PC-3 (cell line): Measurements from ENCODE around the gene EDIL3. TPM values are rescaled to one million over a fixed set of nuclear protein-coding genes. Genes with fewer than 3 reads are reported as not detected.

ENCODE experiments used
- ATAC-seq: fragments of 200-7000 bp; cut with Tn5 transposase; 2 replicates; pipeline ENCODE4 v1.9.1; 2020; ENCODE audit warnings: mild to moderate bottlenecking, moderate library complexity
- BruUV-seq: library from RNA; stranded (reverse); fragments of 400-500 nt; replicated peaks from 2 replicates; lab custom pipeline; 2021; lab: Mats Ljungman, UMichigan
- CTCF ChIA-PET: fragments of 300-600 bp; sonication (Branson Sonifier 250); formaldehyde crosslinking; loops from one replicate; lab custom pipeline; 2022; ENCODE audit warnings: antibody characterized with exemption; lab: Charles Lee
- POLR2A ChIA-PET: fragments of 300-600 bp; sonication (Branson Sonifier 250); formaldehyde crosslinking; loops from one replicate; lab custom pipeline; 2022; ENCODE audit warnings: antibody characterized with exemption; ENCODE audit not compliant: unreplicated experiment; lab: Charles Lee
- DNase-seq: peaks from one replicate; pipeline ENCODE4 v3.0.0-alpha.2; 2015
- H2AFZ ChIP-seq: fragments of 300-600 bp; sonication (generic); 2 replicates; pipeline ENCODE4 v1.6.0; 2016; ENCODE audit warnings: antibody characterized with exemption, low read length
- H3F3A ChIP-seq: fragments of 300-600 bp; sonication (generic); one replicate; pipeline ENCODE4 v1.6.0; 2017; ENCODE audit warnings: antibody characterized with exemption, low read length, control low read depth, mild to moderate bottlenecking; ENCODE audit not compliant: unreplicated experiment
- H3K27ac ChIP-seq: fragments of 300-600 bp; sonication (generic); 2 replicates; pipeline ENCODE4 v1.5.1; 2016; ENCODE audit warnings: mild to moderate bottlenecking, low read length
- H3K27me3 ChIP-seq: fragments of 300-600 bp; sonication (generic); 2 replicates; pipeline ENCODE4 v1.6.1; 2016; ENCODE audit warnings: low read length, mixed read lengths
- H3K36me3 ChIP-seq: fragments of 300-600 bp; sonication (generic); 2 replicates; pipeline ENCODE4 v1.6.1; 2016; ENCODE audit warnings: low read depth, mixed run types, low read length, mixed read lengths
- H3K4me1 ChIP-seq: fragments of 300-600 bp; sonication (generic); 2 replicates; pipeline ENCODE4 v1.5.1; 2016; ENCODE audit warnings: low read length; ENCODE audit not compliant: insufficient read depth
- H3K4me2 ChIP-seq: fragments of 300-600 bp; sonication (generic); 2 replicates; pipeline ENCODE4 v1.6.0; 2016; ENCODE audit warnings: low read length
- H3K4me3 ChIP-seq: fragments of 300-600 bp; sonication (generic); 2 replicates; pipeline ENCODE4 v1.5.1; 2016; ENCODE audit warnings: mild to moderate bottlenecking, low read length, mixed read lengths
- H3K79me2 ChIP-seq: fragments of 300-600 bp; sonication (generic); 2 replicates; pipeline ENCODE4 v1.6.1; 2017; ENCODE audit warnings: low read length, mixed read lengths
- H3K9ac ChIP-seq: fragments of 300-600 bp; sonication (generic); 2 replicates; pipeline ENCODE4 v1.6.0; 2016; ENCODE audit warnings: mild to moderate bottlenecking, low read length
- H3K9me2 ChIP-seq: fragments of 300-600 bp; sonication (generic); replicated peaks from 2 replicates; pipeline ENCODE4 v1.6.1; 2016; ENCODE audit warnings: mixed run types, low read length, mixed read lengths
- H3K9me3 ChIP-seq: fragments of 300-600 bp; sonication (generic); 2 replicates; pipeline ENCODE4 v1.6.1; 2016; ENCODE audit warnings: low read length, mixed read lengths
- H4K20me1 ChIP-seq: fragments of 300-600 bp; sonication (generic); 2 replicates; pipeline ENCODE4 v1.6.1; 2016; ENCODE audit warnings: low read length, mixed read lengths
- EZH2 ChIP-seq: fragments of 300-600 bp; sonication (generic); IDR thresholded peaks from one replicate; pipeline ENCODE4 v1.6.1; 2017; ENCODE audit warnings: antibody characterized with exemption, mild to moderate bottlenecking, low read length; ENCODE audit not compliant: unreplicated experiment
- EZH2phosphoT487 ChIP-seq: fragments of 300-600 bp; sonication (generic); IDR thresholded peaks from 2 replicates; pipeline ENCODE4 v1.6.1; 2018; ENCODE audit warnings: mild to moderate bottlenecking, antibody characterized with exemption, low read length, borderline replicate concordance
- intact Hi-C: fragments of 100-400 bp; cut with micrococcal nuclease; formaldehyde crosslinking; loops from 2 replicates; pipeline ENCODE4 v1.9.0; 2023
- total RNA-seq: library from RNA; depleted of rRNA; stranded (reverse); fragments of >200 nt; gene quantifications from 2 replicates; pipeline ENCODE4 v1.2.3, GENCODE V29; 2014
- TF ChIP-seq, protein P1 (sequence below): fragments of 300-600 bp; sonication (generic); conservative IDR thresholded peaks from 2 replicates; pipeline ENCODE4 v1.5.1; 2017; ENCODE audit warnings: antibody characterized with exemption, low read depth, mild to moderate bottlenecking, low read length

Gene EDIL3
- total RNA-seq, 1 experiment from 2014 or later, result 13.8 TPM

DNA sequence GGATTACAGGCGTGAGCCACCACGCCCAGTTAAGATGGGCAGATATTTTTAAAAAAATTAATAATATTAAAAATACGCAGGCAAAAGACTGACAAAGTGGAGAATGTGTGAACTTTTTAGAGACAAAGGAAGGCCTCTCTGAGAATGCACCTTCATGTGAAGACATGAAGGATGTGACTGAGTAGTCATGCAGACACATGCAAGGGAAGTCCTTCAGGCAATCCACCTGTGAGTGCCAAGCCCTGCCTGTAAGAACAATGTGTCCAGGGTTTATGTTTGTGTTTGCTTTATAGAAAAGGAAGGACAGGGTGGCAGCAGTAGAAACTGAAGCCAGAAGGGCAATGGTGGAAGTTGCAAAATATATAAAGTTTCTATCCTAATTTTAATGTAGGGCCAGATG is 169.2 kb downstream of the EDIL3 start:
- H3K9me3 ChIP-seq, result no peaks in the 10 kb centered on the region
- H3K27ac ChIP-seq, result no peak overlapping the region
- POLR2A ChIA-PET, result no interaction called here
- no TSS peak for BruUV-seq
- no peaks in the 10 kb centered on the region for H3K27me3 ChIP-seq
- no peaks in the 10 kb centered on the region for H3K36me3 ChIP-seq
- no peak for ATAC-seq
- no peaks in the 10 kb centered on the region for H3K79me2 ChIP-seq
- H3K4me1 ChIP-seq, result no peaks in the 10 kb centered on the region
- no peaks in the 10 kb centered on the region for H3F3A ChIP-seq
- DNase-seq, result no peak
- intact Hi-C loops, result no loop called here
- no peak for TF ChIP-seq EZH2phosphoT487
- TF ChIP-seq, protein P1, sequence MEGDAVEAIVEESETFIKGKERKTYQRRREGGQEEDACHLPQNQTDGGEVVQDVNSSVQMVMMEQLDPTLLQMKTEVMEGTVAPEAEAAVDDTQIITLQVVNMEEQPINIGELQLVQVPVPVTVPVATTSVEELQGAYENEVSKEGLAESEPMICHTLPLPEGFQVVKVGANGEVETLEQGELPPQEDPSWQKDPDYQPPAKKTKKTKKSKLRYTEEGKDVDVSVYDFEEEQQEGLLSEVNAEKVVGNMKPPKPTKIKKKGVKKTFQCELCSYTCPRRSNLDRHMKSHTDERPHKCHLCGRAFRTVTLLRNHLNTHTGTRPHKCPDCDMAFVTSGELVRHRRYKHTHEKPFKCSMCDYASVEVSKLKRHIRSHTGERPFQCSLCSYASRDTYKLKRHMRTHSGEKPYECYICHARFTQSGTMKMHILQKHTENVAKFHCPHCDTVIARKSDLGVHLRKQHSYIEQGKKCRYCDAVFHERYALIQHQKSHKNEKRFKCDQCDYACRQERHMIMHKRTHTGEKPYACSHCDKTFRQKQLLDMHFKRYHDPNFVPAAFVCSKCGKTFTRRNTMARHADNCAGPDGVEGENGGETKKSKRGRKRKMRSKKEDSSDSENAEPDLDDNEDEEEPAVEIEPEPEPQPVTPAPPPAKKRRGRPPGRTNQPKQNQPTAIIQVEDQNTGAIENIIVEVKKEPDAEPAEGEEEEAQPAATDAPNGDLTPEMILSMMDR, result no peak
- no peak for TF ChIP-seq EZH2
- no peak overlapping the region for H3K4me3 ChIP-seq
- no peak overlapping the region for H3K4me2 ChIP-seq
- H3K9ac ChIP-seq, result no peak overlapping the region
- no peak overlapping the region for H2AFZ ChIP-seq
- CTCF ChIA-PET, result no interaction called here
- H4K20me1 ChIP-seq, result no peaks in the 10 kb centered on the region
- H3K9me2 ChIP-seq, result no peaks in the 10 kb centered on the region

DNA sequence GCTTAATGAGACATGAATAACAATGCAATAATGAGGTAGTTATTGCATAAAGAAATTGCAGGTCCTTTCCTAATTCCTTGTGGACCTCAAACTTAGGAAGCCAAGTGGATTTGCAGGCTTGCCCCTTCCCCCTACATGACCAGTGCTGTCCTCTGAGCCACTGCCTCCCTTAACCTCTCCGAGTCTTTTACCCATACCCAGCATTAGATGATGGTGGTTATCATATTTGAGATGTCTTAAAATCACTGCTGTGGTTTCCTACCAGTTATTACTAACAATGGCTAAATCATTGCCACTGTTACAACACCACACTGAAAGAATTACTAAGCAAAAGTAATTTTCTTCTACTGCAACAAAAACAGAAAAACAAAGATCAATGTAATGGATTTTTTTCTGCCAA is 170.8 kb downstream of the EDIL3 start:
- intact Hi-C loops, result no loop called here
- Histone ChIP-seq H3K9me2 (no peaks in the 10 kb centered on the region), H3K9ac (no peak overlapping the region), H3K4me2 (no peak overlapping the region), H2AFZ (no peak overlapping the region), H3K27me3 (no peaks in the 10 kb centered on the region), H3K4me3 (no peak overlapping the region), H3K4me1 (no peaks in the 10 kb centered on the region), H3K36me3 (no peaks in the 10 kb centered on the region), H3F3A (no peaks in the 10 kb centered on the region), H4K20me1 (no peaks in the 10 kb centered on the region), H3K27ac (no peak overlapping the region), H3K79me2 (no peaks in the 10 kb centered on the region), H3K9me3 (no peaks in the 10 kb centered on the region)
- ChIA-PET POLR2A (no interaction called here), CTCF (no interaction called here)
- BruUV-seq, result no TSS peak
- no peak for ATAC-seq
- no peak for DNase-seq
- TF ChIP-seq EZH2phosphoT487 (no peak), EZH2 (no peak)
- TF ChIP-seq, protein P1, result no peak

DNA sequence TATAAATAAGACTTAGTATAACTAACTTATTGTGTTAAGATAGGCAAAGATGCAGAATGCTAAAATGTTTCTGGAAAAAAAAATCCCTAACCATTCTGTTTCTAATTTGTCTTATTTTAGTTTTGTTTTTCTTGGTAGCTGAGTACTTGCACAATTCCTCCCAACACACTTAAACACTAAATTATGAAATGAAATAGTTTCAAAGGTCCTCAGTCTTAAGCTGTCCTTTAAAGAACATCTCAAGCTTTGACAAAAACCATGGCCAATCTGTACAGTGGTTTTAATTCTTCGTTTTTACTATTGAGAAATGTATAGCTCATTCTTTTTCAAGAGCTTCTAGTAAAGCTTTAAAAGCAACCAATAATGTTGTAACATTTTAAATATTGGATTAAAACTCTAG is 171.5 kb downstream of the EDIL3 start:
- Histone ChIP-seq H3K9me3 (no peaks in the 10 kb centered on the region), H3K36me3 (no peaks in the 10 kb centered on the region), H4K20me1 (no peaks in the 10 kb centered on the region), H2AFZ (no peak overlapping the region), H3K9me2 (no peaks in the 10 kb centered on the region), H3K4me1 (no peaks in the 10 kb centered on the region), H3K27ac (no peak overlapping the region), H3K9ac (no peak overlapping the region), H3K4me3 (no peak overlapping the region), H3K4me2 (no peak overlapping the region), H3F3A (no peaks in the 10 kb centered on the region), H3K27me3 (no peaks in the 10 kb centered on the region), H3K79me2 (no peaks in the 10 kb centered on the region)
- no peak for ATAC-seq
- TF ChIP-seq, protein P1, result no peak
- TF ChIP-seq EZH2phosphoT487 (no peak), EZH2 (no peak)
- ChIA-PET POLR2A (no interaction called here), CTCF (no interaction called here)
- no peak for DNase-seq
- intact Hi-C loops, result no loop called here
- no TSS peak for BruUV-seq
